ENCODE measurements around the gene CACNA2D4.

CACNA2D4 gene

DNA sequence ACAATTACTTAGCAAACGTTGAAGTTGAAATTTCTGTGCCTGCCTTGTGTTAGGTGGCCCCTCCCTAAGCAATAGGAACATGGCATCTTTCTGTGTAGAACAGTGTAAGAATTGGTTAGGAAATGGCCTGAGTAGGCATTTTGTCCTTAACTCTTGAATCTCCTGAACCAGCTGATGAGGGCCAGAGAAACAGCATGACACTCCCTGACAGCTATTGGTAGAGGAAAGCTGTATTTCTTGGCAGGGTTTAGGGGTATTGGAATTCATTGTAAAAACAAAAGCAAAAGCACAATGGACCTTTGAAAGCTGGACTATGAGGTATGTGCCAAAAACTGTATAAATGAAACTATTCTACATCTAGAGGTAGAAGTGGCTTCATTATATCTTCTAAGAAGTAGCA is 138.7 kb downstream of the CACNA2D4 start:
- Histone ChIP-seq H3K27me3 (replicated peaks; ENCODE audit: control insufficient read depth, insufficient read depth, low read length) (no peaks in the 10 kb centered on the region), H3K4me3 (replicated peaks; ENCODE audit: low read depth, low read length) (no peak overlapping the region), H3K36me3 (ENCODE audit: control insufficient read depth, insufficient read depth, low read length) (peaks cover 5% of the 10 kb centered on the region)
- DNase-seq (ENCODE audit: extremely low read depth, insufficient read length) = no peak
- TF ChIP-seq, protein P1, sequence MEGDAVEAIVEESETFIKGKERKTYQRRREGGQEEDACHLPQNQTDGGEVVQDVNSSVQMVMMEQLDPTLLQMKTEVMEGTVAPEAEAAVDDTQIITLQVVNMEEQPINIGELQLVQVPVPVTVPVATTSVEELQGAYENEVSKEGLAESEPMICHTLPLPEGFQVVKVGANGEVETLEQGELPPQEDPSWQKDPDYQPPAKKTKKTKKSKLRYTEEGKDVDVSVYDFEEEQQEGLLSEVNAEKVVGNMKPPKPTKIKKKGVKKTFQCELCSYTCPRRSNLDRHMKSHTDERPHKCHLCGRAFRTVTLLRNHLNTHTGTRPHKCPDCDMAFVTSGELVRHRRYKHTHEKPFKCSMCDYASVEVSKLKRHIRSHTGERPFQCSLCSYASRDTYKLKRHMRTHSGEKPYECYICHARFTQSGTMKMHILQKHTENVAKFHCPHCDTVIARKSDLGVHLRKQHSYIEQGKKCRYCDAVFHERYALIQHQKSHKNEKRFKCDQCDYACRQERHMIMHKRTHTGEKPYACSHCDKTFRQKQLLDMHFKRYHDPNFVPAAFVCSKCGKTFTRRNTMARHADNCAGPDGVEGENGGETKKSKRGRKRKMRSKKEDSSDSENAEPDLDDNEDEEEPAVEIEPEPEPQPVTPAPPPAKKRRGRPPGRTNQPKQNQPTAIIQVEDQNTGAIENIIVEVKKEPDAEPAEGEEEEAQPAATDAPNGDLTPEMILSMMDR (IDR thresholded peaks at IDR 0.05; ENCODE audit: insufficient read depth, low read length, poor library complexity, severe bottlenecking) = no peak

- no peak for DNase-seq (ENCODE audit: extremely low read depth, insufficient read length)
- Histone ChIP-seq H3K27me3 (replicated peaks; ENCODE audit: control insufficient read depth, insufficient read depth, low read length) (no peaks in the 10 kb centered on the region), H3K36me3 (ENCODE audit: control insufficient read depth, insufficient read depth, low read length) (peaks cover 4% of the 10 kb centered on the region), H3K4me3 (replicated peaks; ENCODE audit: low read depth, low read length) (no peak overlapping the region)
- TF ChIP-seq, protein P1 (IDR thresholded peaks at IDR 0.05; ENCODE audit: insufficient read depth, low read length, poor library complexity, severe bottlenecking) = no peak
Observed at GRCh38 chr12:1778911-1779310, 139.5 kb downstream of the CACNA2D4 start.

DNA sequence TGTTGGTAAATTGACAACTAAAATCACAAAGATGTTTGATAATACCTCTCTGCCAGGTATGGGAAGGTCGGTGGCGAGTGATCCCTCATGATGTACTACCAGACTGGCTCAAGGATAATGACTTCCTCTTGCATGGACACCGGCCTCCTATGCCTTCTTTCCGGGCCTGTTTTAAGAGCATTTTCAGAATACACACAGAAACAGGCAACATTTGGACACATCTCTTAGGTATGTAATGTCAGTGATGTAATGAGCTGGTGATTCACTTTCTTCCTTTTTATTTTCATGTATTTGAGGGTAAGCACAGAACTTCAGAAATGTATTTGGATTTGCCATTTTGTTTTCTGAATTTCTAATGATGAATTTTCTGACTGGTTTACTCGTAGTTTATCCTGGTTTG is 140.7 kb downstream of the CACNA2D4 start:
- Histone ChIP-seq H3K4me3 (replicated peaks; ENCODE audit: low read depth, low read length) (no peak overlapping the region), H3K27me3 (replicated peaks; ENCODE audit: control insufficient read depth, insufficient read depth, low read length) (no peaks in the 10 kb centered on the region), H3K36me3 (ENCODE audit: control insufficient read depth, insufficient read depth, low read length) (peaks cover 2% of the 10 kb centered on the region)
- no peak for DNase-seq (ENCODE audit: extremely low read depth, insufficient read length)
- TF ChIP-seq, protein P1 (IDR thresholded peaks at IDR 0.05; ENCODE audit: insufficient read depth, low read length, poor library complexity, severe bottlenecking) = no peak

- H3K36me3 ChIP-seq (ENCODE audit: control insufficient read depth, insufficient read depth, low read length) = peaks cover 2% of the 10 kb centered on the region
- no peak for DNase-seq (ENCODE audit: extremely low read depth, insufficient read length)
- H3K27me3 ChIP-seq (replicated peaks; ENCODE audit: control insufficient read depth, insufficient read depth, low read length) = no peaks in the 10 kb centered on the region
- TF ChIP-seq, protein P1 (IDR thresholded peaks at IDR 0.05; ENCODE audit: insufficient read depth, low read length, poor library complexity, severe bottlenecking) = no peak
- H3K4me3 ChIP-seq (replicated peaks; ENCODE audit: low read depth, low read length) = no peak overlapping the region
Observed at GRCh38 chr12:1776170-1776921, 142.1 kb downstream of the CACNA2D4 start.

DNA sequence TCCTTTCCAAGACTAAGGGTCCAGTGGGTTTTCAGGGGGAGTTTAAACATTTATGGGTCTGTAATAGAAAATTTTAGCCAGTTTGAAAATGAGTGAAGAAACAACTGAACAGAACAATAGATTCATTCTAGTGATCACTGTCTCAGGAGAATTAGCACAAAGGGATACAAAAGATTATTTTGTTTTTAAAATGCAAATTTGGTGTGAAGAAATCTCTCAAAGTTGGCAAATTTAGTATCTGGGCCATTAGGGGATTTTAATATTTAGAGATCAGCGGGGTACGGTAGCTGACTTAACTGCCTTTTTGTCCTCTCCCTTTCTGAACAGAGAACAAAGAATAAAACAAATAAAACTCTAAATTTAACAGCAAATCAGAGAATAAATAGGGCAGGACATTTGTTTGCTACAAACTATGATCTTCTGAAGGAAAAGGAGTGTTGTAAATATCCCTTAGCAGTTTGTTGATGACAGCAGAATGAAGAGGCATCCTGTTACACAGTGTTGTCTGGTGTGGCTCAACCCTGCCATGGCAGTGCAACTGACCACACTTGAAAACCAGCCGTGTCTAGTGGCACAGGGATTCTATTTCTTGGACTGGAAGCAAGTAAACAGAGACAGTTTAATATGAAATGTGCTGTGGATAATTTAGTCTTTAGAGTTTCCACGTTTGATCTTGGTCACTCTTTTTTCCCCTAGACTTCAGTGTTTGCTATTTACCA is 144.4 kb downstream of the CACNA2D4 start:
- DNase-seq (ENCODE audit: extremely low read depth, insufficient read length) = no peak
- Histone ChIP-seq H3K36me3 (ENCODE audit: control insufficient read depth, insufficient read depth, low read length) (no peaks in the 10 kb centered on the region; the same call in none of the 2 replicates), H3K27me3 (replicated peaks; ENCODE audit: control insufficient read depth, insufficient read depth, low read length) (no peaks in the 10 kb centered on the region), H3K4me3 (replicated peaks; ENCODE audit: low read depth, low read length) (no peak overlapping the region)
- TF ChIP-seq, protein P1 (IDR thresholded peaks at IDR 0.05; ENCODE audit: insufficient read depth, low read length, poor library complexity, severe bottlenecking) = no peak
